ENCODE data around the gene FRAS1. TPM values are rescaled to one million over a fixed set of nuclear protein-coding genes. Genes with fewer than 3 reads are reported as not detected.
A peak's percentile ranks its signal among the peaks of the same experiment; 100 is the strongest.

Gene FRAS1
- total RNA-seq, 2 experiments from 2014 or later: not detected

- Histone ChIP-seq H3K27ac (ENCODE audit: low read depth in 1 of 2, low read length in 2 of 2) (no peak overlapping the region), H3K4me1 (ENCODE audit: insufficient read depth, low read length) (no peaks in the 10 kb centered on the region), H3K27me3 (ENCODE audit: control insufficient read depth in 1 of 2, insufficient read depth in 2 of 2, low read length in 2 of 2) (no peaks in the 10 kb centered on the region), H3K9me3 (ENCODE audit: control insufficient read depth in 1 of 2, insufficient read depth in 1 of 2, low read length in 2 of 2) (no peaks in the 10 kb centered on the region), H3K4me3 (ENCODE audit: low read length) (no peak overlapping the region), H3K36me3 (ENCODE audit: insufficient read depth, low read length) (no peaks in the 10 kb centered on the region)
- ChIA-PET CTCF (no interaction called here), POLR2A (no interaction called here)
- DNase-seq (peak in 2 of 14 experiments; percentile 3 to 7), ATAC-seq (ENCODE audit: poor library complexity) (no peak)
- TF ChIP-seq, protein P1, sequence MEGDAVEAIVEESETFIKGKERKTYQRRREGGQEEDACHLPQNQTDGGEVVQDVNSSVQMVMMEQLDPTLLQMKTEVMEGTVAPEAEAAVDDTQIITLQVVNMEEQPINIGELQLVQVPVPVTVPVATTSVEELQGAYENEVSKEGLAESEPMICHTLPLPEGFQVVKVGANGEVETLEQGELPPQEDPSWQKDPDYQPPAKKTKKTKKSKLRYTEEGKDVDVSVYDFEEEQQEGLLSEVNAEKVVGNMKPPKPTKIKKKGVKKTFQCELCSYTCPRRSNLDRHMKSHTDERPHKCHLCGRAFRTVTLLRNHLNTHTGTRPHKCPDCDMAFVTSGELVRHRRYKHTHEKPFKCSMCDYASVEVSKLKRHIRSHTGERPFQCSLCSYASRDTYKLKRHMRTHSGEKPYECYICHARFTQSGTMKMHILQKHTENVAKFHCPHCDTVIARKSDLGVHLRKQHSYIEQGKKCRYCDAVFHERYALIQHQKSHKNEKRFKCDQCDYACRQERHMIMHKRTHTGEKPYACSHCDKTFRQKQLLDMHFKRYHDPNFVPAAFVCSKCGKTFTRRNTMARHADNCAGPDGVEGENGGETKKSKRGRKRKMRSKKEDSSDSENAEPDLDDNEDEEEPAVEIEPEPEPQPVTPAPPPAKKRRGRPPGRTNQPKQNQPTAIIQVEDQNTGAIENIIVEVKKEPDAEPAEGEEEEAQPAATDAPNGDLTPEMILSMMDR (IDR thresholded peaks at IDR 0.05): peak; percentile 35
- no peak overlapping the region for H3K4me3 Mint-ChIP-seq
- H3K4me1 Mint-ChIP-seq (ENCODE audit: low read depth): no peaks in the 10 kb centered on the region
- no peaks in the 10 kb centered on the region for H3K36me3 Mint-ChIP-seq (ENCODE audit: low read depth)
- H3K27me3 Mint-ChIP-seq: no peaks in the 10 kb centered on the region
- H3K27ac Mint-ChIP-seq: no peak overlapping the region
- intact Hi-C loops (cut with DNase I, micrococcal nuclease): loop anchor here (5.0 to 10.0 kb wide), 2 partner anchors 552 to 1130 kb away; no protein-coding TSS in a partner anchor
- no peaks in the 10 kb centered on the region for H3K9me3 Mint-ChIP-seq
Measured at GRCh38 chr4:78517050-78517652, 460.0 kb downstream of the FRAS1 start.

GRCh38 chr4:78518561-78518960, 461.4 kb downstream of the FRAS1 start:
- no peaks in the 10 kb centered on the region for H3K4me1 Mint-ChIP-seq (ENCODE audit: low read depth)
- no peak overlapping the region for H3K4me3 Mint-ChIP-seq
- Histone ChIP-seq H3K27ac (ENCODE audit: low read depth in 1 of 2, low read length in 2 of 2) (no peak overlapping the region), H3K27me3 (ENCODE audit: control insufficient read depth in 1 of 2, insufficient read depth in 2 of 2, low read length in 2 of 2) (no peaks in the 10 kb centered on the region), H3K9me3 (ENCODE audit: control insufficient read depth in 1 of 2, insufficient read depth in 1 of 2, low read length in 2 of 2) (no peaks in the 10 kb centered on the region), H3K36me3 (ENCODE audit: insufficient read depth, low read length) (no peaks in the 10 kb centered on the region), H3K4me3 (ENCODE audit: low read length) (no peak overlapping the region), H3K4me1 (ENCODE audit: insufficient read depth, low read length) (no peaks in the 10 kb centered on the region)
- no peaks in the 10 kb centered on the region for H3K9me3 Mint-ChIP-seq
- CTCF ChIA-PET: no interaction called here
- DNase-seq: no peak
- no peaks in the 10 kb centered on the region for H3K27me3 Mint-ChIP-seq
- POLR2A ChIA-PET: no interaction called here
- intact Hi-C loops (cut with DNase I, micrococcal nuclease): loop anchor here (5.0 to 10.0 kb wide), 2 partner anchors 554 to 1131 kb away; no protein-coding TSS in a partner anchor
- no peak overlapping the region for H3K27ac Mint-ChIP-seq
- no peaks in the 10 kb centered on the region for H3K36me3 Mint-ChIP-seq (ENCODE audit: low read depth)
- no peak for ATAC-seq (ENCODE audit: poor library complexity)
- TF ChIP-seq, protein P1 (IDR thresholded peaks at IDR 0.05): no peak

DNA sequence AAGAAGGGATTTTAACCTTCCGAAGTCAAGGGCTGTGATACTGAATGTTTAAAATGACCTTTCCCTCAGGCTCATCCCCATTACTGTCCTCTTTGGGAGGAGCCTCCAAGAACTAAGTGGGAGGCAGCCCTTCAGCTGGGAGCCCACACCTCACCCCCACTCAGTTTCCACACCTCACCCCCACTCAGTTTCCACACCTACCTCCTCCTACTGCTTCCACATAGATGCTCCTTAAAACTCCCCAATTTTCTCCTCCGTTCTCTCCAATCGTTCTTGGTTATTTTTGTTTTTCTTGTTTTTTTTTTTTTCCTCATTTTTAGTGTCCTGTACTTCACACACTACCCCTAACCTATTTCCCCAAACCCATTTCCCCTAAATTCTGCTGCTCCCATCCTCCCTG, 462.8 kb downstream of the FRAS1 start:
- H3K27ac Mint-ChIP-seq: no peak overlapping the region
- Histone ChIP-seq H3K4me1 (ENCODE audit: insufficient read depth, low read length) (no peaks in the 10 kb centered on the region), H3K9me3 (ENCODE audit: control insufficient read depth in 1 of 2, insufficient read depth in 1 of 2, low read length in 2 of 2) (no peaks in the 10 kb centered on the region), H3K27me3 (ENCODE audit: control insufficient read depth in 1 of 2, insufficient read depth in 2 of 2, low read length in 2 of 2) (no peaks in the 10 kb centered on the region), H3K27ac (ENCODE audit: low read depth in 1 of 2, low read length in 2 of 2) (no peak overlapping the region), H3K36me3 (ENCODE audit: insufficient read depth, low read length) (no peaks in the 10 kb centered on the region), H3K4me3 (ENCODE audit: low read length) (no peak overlapping the region)
- H3K27me3 Mint-ChIP-seq: no peaks in the 10 kb centered on the region
- intact Hi-C loops (cut with DNase I, micrococcal nuclease): loop anchor here (5.0 to 10.0 kb wide), 2 partner anchors 555 to 1133 kb away; no protein-coding TSS in a partner anchor
- CTCF ChIA-PET: no interaction called here
- no peaks in the 10 kb centered on the region for H3K36me3 Mint-ChIP-seq (ENCODE audit: low read depth)
- no peak for ATAC-seq (ENCODE audit: poor library complexity)
- DNase-seq: no peak
- POLR2A ChIA-PET: no interaction called here
- H3K4me3 Mint-ChIP-seq: no peak overlapping the region
- no peaks in the 10 kb centered on the region for H3K9me3 Mint-ChIP-seq
- TF ChIP-seq, protein P1 (IDR thresholded peaks at IDR 0.05): no peak
- no peaks in the 10 kb centered on the region for H3K4me1 Mint-ChIP-seq (ENCODE audit: low read depth)

Data from CD4-positive, alpha-beta T cell (primary cell).